GM18909 (cell line): Measurements from ENCODE around the gene C12orf56.
"Not testable (repeated sequence)": the region's sequence is repeated elsewhere in the genome, so short reads cannot be mapped to it uniquely, and the experiment has no call there.

ENCODE experiments used
- ATAC-seq: cut with Tn5 transposase; IDR thresholded peaks from one replicate; pipeline ENCODE4 v1.9.1; 2021; ENCODE audit warnings: mild to moderate bottlenecking; ENCODE audit not compliant: unreplicated experiment, poor library complexity

The C12orf56 gene

GRCh38 chr12:64389154-64389553 lies 1.4 kb downstream of the C12orf56 start:
- ATAC-seq = no peak

GRCh38 chr12:64387197-64387816 lies 3.3 kb downstream of the C12orf56 start:
- no peak for ATAC-seq

GRCh38 chr12:64385468-64385867 lies 5.1 kb downstream of the C12orf56 start:
- no peak for ATAC-seq

GRCh38 chr12:64385019-64385418 lies 5.5 kb downstream of the C12orf56 start:
- ATAC-seq = no peak

GRCh38 chr12:64383675-64384074 lies 6.9 kb downstream of the C12orf56 start:
- no peak for ATAC-seq

GRCh38 chr12:64362721-64363305 lies 27.7 kb downstream of the C12orf56 start:
- no peak for ATAC-seq

GRCh38 chr12:64361173-64361572 lies 29.4 kb downstream of the C12orf56 start:
- not testable (repeated sequence) for ATAC-seq

GRCh38 chr12:64356209-64356608 lies 34.3 kb downstream of the C12orf56 start:
- not testable (repeated sequence) for ATAC-seq

- no peak for ATAC-seq
Observed at GRCh38 chr12:64352181-64352580, 38.4 kb downstream of the C12orf56 start.

- no peak for ATAC-seq
Observed at GRCh38 chr12:64351265-64351664, 39.3 kb downstream of the C12orf56 start.

- ATAC-seq = no peak
Observed at GRCh38 chr12:64347630-64348029, 42.9 kb downstream of the C12orf56 start.

- not testable (repeated sequence) for ATAC-seq
Observed at GRCh38 chr12:64344631-64345030, 45.9 kb downstream of the C12orf56 start.

- not testable (repeated sequence) for ATAC-seq
Observed at GRCh38 chr12:64340546-64340945, 50.0 kb downstream of the C12orf56 start.

GRCh38 chr12:64335886-64336466 lies 54.6 kb downstream of the C12orf56 start:
- ATAC-seq = no peak

GRCh38 chr12:64332938-64333337 lies 57.6 kb downstream of the C12orf56 start:
- ATAC-seq = no peak

- ATAC-seq = no peak
Observed at GRCh38 chr12:64332296-64332695, 58.3 kb downstream of the C12orf56 start.

- ATAC-seq = not testable (repeated sequence)
Observed at GRCh38 chr12:64329031-64329710, 61.4 kb downstream of the C12orf56 start.

GRCh38 chr12:64325055-64325454 lies 65.5 kb downstream of the C12orf56 start:
- ATAC-seq = no peak

- no peak for ATAC-seq
Observed at GRCh38 chr12:64323476-64324225, 66.9 kb downstream of the C12orf56 start.

- no peak for ATAC-seq
Observed at GRCh38 chr12:64323006-64323405, 67.6 kb downstream of the C12orf56 start.

GRCh38 chr12:64320611-64321010 lies 69.9 kb downstream of the C12orf56 start:
- ATAC-seq = no peak
